WI38 (cell line): ENCODE measurements around the gene EFCAB9.

Experiments
- H3K4me3 ChIP-seq: 2 replicates; pipeline ENCODE4 v1.5.1; 2011; ENCODE audit warnings: low read depth, mild to moderate bottlenecking, control low read depth, low read length
- TF ChIP-seq, protein P1 (sequence below): IDR thresholded peaks from 2 replicates; pipeline ENCODE4 v1.5.1; 2012; ENCODE audit warnings: low read depth, mild to moderate bottlenecking, control low read depth, low read length

The EFCAB9 gene

DNA sequence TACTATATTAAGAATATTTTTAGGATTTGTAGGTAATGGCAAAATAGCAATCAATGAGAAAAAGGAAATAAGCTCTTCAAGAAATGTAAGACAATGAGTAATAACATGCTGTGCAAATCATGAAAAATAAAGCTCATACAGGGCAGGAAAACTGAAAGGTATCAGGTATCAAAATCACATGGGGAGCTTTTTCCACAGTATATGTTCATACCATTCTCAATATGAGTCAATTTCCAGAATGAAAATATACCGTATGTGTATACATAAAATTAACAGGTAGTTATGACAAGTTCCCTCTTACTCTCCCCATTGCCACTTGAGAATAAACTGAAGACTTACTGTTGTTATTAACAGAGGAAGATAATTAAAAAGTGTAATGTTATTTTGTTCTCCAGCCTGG lies 35.9 kb downstream of the EFCAB9 start:
- H3K4me3 ChIP-seq = no peak overlapping the region
- TF ChIP-seq, protein P1, sequence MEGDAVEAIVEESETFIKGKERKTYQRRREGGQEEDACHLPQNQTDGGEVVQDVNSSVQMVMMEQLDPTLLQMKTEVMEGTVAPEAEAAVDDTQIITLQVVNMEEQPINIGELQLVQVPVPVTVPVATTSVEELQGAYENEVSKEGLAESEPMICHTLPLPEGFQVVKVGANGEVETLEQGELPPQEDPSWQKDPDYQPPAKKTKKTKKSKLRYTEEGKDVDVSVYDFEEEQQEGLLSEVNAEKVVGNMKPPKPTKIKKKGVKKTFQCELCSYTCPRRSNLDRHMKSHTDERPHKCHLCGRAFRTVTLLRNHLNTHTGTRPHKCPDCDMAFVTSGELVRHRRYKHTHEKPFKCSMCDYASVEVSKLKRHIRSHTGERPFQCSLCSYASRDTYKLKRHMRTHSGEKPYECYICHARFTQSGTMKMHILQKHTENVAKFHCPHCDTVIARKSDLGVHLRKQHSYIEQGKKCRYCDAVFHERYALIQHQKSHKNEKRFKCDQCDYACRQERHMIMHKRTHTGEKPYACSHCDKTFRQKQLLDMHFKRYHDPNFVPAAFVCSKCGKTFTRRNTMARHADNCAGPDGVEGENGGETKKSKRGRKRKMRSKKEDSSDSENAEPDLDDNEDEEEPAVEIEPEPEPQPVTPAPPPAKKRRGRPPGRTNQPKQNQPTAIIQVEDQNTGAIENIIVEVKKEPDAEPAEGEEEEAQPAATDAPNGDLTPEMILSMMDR = no peak

DNA sequence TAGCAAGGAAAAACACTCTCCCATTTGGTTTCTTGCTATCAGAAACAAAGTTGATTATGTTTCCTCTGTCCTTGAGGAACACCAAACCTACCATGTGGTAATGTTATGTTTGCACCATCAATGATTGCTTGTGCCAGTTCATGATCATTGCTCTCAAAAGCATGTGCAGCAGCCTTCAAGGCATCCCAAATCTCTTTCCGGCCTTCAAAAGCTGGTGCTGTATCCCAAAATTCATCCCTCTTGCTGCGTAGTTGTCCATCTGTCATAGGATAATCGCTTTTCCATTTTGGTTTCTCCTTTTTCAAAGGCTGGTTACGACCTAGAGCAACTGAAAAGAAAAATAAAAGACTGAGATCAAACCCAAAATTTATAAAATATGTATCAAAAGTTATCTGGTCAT lies 40.1 kb downstream of the EFCAB9 start:
- H3K4me3 ChIP-seq = no peak overlapping the region
- TF ChIP-seq, protein P1 = no peak

DNA sequence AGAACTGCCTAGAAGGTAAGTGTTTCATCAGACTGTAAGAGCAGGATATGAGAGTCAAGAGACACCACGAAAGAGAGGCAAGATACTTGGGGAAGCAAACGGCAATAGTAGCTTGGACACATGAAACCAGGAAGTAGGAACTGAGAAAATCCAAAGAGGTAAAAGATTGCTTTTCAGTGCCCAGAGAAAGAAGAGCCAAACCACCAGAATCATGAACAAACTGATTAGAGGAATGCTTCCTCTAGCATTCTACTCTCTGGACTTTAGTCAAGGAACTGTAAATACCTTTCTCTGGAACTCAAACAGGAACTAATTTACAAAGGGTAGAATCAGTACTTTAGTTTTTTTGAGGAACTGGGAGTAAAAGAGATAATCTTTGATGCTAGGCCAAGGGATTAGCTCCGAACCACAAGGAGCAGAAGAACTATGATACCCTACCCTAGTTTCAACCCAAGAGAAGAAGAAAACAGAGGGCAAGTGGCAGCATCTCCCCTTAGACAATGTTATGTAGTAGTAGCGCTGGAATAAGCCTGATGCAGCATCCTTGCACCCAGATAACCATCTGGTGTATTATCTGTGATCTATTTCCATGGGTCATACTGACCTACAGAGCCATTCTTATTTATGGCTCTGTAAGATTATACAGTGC lies 41.3 kb downstream of the EFCAB9 start:
- H3K4me3 ChIP-seq = no peak overlapping the region
- TF ChIP-seq, protein P1 = no peak

DNA sequence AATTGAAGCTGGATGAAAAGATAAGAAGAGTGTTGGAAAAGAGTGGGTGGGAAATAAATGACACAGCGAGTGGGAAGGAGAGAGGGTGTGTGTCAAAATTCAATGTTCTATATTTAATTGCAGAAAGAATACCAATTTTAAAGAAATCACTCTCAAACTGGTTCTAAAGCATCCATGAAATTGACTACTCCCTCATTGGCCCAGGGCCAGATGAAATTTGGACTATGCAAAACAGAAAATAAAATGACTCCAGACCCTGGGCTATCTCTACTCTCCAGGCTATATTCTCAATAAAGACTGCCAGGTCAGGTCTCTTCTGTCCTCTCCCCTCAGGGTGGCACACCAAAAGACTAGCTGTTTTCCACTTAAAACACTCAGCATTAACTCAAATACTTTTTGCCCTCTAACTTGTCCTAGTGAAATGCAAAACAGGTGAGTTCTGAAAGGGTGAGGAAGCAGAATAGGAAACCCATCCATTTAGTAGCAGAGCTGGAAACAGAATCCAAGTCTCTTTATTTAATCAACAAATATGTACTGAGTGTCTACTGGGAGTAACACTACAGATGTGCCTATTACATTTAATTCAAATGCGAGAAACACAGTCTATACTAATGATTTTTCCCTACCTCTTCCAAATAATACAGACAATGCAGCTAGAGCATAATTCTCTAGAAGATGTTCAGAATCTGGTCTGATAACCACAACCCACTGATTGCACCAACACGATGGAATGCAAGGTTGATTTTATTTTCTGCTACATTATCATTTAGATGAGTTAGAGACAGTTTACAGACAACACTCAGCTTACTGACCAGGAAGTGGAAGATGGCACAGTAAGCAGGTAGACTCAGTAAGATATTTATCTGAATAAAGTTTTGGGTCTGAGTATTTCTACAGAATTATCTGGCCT lies 42.1 kb downstream of the EFCAB9 start:
- TF ChIP-seq, protein P1 = no peak
- H3K4me3 ChIP-seq = no peak overlapping the region

DNA sequence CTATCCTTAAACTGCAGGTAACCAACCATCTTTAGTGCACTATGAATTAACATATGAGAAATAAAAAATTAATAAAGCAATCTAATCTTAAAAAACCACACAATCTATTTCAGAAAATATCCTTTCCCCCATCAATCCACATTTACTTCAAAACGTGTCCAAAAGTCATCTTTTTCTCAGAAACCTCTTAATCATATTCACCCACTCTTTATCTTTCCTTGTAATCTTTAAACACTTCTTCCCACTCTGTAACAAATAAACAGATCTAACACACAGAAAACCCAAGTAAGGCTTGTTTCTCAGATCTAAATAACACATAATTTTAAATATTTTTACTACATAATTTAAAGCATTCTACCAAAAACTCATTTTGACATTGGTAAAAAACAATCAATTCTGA lies 44.4 kb downstream of the EFCAB9 start:
- TF ChIP-seq, protein P1 = no peak
- no peak overlapping the region for H3K4me3 ChIP-seq

DNA sequence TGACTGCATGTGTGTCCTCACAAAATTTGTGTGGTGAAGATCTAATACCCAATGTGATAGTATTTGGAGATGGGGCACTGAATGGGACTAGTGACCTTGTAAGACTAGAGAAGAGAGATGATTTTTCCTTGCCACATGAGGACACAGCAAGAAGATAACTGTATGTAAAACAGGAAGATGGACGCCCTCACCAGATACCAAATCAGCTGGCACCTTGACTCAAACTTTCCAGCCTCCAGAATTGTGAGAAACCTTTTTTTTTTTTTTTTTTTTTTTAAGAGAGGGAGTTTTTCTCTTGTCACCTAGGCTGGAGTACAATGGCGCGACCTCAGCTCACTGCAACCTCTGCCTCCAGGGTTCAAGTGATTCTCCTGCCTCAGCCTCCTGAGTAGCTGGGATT lies 49.3 kb downstream of the EFCAB9 start:
- TF ChIP-seq, protein P1 = no peak
- no peak overlapping the region for H3K4me3 ChIP-seq

DNA sequence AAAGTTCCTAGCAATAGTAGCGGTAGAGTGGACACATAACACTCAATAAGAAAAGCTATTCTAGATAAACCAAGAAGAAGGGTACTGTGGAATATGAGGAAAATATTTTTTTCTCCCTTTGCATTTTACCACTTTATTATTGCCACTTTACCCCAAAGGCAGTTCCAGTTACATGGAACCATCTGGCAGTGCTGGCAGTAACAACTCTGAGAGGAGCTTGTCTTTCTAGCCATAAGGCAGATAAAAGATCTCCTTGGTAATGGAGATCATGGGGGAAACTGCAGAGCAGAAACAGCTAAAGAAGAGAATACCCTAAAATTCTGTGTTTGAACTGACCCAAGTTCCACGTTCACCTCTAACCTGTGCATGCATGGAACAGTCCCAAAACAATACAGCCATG lies 51.1 kb downstream of the EFCAB9 start:
- TF ChIP-seq, protein P1 = no peak

More for the DNA sequence above, 51.1 kb downstream of the EFCAB9 start:
- H3K4me3 ChIP-seq = no peak overlapping the region
